DOHH2 (cell line): ENCODE results near the gene SIT1.

ENCODE experiments used
- EZH2phosphoT487 ChIP-seq: fragments of 200-600 bp; sonication (generic); IDR thresholded peaks from 2 replicates; pipeline ENCODE4 v1.6.1; 2017; ENCODE audit warnings: borderline replicate concordance, mild to moderate bottlenecking, antibody characterized with exemption, low read length, moderate library complexity, mixed read lengths
- TF ChIP-seq, protein P1 (sequence below): fragments of 200-600 bp; sonication (generic); IDR thresholded peaks from one replicate; pipeline ENCODE4 v1.5.1; 2014; ENCODE audit warnings: antibody characterized with exemption, mild to moderate bottlenecking, low read depth, low read length; ENCODE audit not compliant: poor library complexity, severe bottlenecking

DNA sequence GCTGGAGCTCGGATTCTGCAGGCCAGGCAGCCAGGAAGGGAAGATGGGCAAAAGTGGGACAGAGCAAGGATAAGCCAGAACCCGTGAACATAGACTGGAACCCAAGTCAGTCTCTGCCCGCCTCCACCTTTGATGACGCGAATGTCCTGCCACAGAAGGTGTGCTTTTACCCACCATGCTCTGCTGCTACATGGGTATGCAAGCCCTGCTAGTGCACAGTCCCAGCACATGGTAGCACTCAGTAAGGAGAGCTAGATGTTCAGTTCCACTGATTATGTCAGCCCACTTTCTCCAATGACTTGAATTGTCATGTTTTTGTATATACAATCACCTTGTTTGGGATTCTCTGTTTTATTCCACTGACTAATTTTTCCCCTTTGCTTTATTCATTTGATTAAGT lies 21.1 kb downstream of the SIT1 start:
- TF ChIP-seq, protein P1, sequence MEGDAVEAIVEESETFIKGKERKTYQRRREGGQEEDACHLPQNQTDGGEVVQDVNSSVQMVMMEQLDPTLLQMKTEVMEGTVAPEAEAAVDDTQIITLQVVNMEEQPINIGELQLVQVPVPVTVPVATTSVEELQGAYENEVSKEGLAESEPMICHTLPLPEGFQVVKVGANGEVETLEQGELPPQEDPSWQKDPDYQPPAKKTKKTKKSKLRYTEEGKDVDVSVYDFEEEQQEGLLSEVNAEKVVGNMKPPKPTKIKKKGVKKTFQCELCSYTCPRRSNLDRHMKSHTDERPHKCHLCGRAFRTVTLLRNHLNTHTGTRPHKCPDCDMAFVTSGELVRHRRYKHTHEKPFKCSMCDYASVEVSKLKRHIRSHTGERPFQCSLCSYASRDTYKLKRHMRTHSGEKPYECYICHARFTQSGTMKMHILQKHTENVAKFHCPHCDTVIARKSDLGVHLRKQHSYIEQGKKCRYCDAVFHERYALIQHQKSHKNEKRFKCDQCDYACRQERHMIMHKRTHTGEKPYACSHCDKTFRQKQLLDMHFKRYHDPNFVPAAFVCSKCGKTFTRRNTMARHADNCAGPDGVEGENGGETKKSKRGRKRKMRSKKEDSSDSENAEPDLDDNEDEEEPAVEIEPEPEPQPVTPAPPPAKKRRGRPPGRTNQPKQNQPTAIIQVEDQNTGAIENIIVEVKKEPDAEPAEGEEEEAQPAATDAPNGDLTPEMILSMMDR = no peak
- no peak for TF ChIP-seq EZH2phosphoT487
